Right renal pelvis (tissue), 4 donors: ENCODE results near the gene BRINP3. TPM values are rescaled to one million over a fixed set of nuclear protein-coding genes. Genes with fewer than 3 reads are reported as not detected.

Source experiments
- DNase-seq, 4 donors: peaks; one replicate each; pipeline ENCODE4 v3.0.0-alpha.2; 2013; ENCODE audit warnings: low read depth in 4 of 4, low spot score in 3 of 4, missing footprints in 1 of 4
- polyA plus RNA-seq, 4 donors: library from polyadenylated mRNA; unstranded; fragments of 120-200 nt; gene quantifications; one replicate each; pipeline ENCODE4 v1.2.1, GENCODE V29; 2013; ENCODE audit not compliant: insufficient read length in 4 of 4

The BRINP3 gene
- polyA plus RNA-seq, 4 donors = 4.0 to 8.9 (median 6.0) TPM

DNA sequence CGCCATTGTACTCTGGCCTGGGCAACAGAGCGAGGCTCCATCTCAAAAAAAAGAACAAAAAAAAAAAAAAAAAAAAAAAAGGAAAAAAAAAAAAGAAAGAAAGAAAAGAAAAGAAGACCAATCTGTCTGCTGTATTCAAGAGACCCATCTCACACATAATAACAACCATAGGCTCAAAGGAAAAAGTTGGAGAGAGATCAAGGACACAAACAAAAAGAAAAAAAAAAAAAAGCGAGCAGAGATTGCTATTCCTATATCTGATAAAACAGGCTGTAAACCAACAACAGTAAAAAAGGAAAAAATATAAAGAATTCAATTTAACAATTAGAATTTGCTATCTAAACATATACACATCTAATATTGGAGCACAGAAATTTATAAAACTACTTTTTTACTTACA is 150.4 kb downstream of the BRINP3 start:
- DNase-seq = no peak

DNA sequence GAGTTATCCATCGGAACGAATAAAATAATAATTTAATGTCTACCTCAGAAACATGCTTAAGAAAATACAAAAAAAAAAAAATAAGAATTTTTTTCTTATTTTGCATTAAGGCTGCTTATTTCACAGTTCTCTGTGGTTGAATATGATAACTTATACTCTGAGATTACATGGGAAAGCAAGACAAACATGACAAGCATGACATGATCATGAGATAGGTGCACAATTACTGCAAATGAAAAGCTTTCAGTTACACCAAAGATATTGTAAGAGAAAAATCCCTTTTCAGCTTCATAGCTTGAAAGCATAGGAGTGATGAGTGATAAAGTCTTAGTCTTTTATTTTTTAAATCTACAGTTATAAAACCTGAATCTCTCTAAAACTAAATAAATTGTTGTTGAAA is 154.1 kb downstream of the BRINP3 start:
- no peak for DNase-seq

DNA sequence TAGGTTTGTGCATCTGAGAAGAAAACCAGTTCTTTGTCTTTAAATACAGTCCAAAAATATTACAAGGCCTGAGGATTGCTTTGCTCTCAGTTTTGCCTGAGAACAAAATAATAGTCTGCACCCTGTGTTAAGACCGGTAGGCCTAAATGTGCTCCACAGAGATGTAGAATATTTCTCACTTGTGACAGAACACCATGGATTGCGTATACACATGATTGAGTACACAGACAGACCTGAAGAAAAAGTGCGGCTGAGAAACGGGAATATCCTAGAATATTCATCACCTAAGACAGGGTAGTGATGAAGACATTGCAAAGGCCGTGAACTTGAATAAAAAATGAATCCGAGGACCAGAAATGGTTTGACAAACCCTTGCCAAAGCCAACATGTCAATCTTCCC is 155.4 kb downstream of the BRINP3 start:
- DNase-seq = no peak

DNA sequence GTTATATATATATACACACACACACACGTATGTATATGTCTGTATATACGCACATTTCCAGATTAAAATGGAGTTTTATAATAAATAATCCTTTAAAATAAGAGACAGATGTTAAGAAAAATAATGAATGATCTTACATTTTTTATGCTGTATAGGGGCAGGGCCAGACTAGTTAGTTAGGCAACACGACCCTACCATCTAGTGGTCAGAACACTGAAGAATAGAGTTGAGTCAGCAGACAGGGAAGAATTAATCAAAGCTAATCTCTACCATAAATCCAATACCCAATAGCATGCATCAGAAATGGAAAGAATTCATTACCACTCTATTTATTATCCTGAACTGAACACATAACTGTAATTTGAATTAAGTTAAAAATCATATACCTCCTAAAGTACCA is 156.7 kb downstream of the BRINP3 start:
- DNase-seq = no peak

DNA sequence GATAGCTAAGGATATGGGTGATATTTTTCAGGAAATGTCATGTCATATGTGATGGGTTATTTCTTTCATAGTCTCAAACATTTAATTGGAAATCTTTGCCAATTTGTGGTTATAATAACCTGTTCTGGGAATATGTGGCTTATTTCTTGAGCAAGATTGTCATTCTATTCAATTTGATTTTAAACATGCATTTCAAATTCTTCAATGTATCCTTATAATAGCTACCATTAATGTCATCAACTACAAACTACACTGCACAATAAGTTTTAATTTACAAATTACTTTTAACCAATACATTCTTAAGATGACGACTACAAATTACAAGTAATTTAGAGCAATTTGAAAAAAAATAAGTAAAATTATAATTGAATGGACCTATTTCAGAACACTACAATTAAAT is 164.9 kb downstream of the BRINP3 start:
- no peak for DNase-seq

DNA sequence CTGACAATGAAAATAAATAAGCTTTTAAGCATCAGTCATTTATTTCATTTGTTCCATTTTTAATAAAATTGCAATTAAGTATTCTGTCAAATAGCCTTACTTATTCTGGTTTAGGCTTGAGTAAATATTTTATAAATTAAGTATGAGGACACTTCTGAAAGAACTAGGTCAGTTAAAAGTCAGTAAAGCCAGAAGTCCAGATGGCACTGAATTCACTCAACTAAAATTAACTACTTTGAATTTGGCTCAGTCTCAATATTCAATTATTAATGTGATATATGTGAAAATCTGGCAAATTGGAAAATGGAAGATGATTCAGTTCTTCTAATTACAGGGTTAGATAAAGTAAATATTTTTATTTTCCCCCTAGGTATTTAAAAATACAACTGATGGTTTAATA is 174.2 kb downstream of the BRINP3 start:
- DNase-seq = no peak

DNA sequence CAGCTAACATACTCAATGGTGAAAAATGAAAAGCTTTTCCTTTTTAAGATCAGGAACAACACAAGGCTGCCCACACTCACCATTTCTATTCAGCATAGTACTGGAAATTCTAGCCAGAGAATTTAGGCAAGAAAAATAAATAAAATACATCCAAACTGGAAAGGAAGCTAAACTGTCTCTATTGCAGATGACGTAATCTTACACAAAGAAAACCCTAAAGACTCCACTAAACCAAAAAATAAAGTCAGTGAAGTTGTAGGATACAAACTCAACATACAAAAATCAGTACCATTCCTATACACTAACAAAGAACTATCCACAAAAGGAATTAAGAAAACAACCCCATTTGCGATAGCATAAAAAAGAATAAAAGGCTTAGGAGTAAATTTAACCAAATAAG is 181.2 kb downstream of the BRINP3 start:
- no peak for DNase-seq

DNA sequence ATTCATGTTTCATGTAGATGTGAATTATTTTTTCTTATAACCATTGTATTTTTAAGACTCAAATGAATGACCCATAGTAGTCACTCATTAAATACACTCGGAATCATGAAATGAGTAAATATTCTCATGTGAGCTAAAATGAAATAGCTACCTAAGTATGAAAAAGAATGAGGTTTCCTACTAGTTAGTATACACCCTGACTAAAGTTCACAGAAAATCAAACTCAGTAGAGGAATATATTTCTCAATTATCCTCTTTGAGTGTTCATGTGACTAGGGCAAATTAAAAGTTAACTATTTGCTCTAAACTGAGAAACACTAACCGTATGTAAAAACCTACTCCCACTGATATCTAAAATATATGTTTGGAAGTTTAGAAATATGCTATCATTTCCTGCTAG is 187.8 kb downstream of the BRINP3 start:
- no peak for DNase-seq

DNA sequence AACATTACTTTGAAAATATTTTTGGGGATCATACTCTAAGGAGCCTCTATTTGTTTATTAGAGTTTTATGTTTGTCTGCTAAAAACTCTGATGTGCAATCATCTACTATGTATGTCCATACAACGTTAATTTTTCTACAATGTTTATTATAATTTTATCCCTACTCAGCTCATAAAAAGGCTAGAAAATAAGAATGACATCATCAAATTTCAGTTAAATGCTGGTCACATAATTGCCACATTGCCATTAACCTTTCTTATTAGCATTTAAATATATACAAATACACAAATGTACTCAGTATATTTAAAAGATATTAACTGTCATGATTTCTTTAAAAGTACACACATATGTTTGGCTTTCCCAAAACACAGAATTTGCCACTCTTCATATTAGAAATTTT is 191.6 kb downstream of the BRINP3 start:
- no peak for DNase-seq

DNA sequence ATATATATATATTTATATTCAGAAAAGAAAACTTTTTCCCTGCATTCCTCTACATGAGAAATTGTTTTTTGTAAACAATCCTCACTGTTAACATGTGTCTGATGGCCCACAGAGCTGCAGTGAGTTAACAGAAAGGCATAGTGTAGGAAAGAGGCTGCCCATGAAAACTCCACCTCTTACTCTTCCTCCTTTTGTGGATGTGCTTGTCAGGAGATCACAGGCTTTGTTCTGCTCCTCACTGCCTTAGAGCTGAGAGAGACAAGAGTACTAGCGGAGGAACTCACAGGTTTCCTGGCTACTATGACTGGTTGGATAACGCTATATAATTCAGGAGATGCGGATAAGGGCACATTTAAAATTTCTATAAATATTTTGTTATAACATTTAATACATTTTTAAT is 200.6 kb downstream of the BRINP3 start:
- DNase-seq = no peak

DNA sequence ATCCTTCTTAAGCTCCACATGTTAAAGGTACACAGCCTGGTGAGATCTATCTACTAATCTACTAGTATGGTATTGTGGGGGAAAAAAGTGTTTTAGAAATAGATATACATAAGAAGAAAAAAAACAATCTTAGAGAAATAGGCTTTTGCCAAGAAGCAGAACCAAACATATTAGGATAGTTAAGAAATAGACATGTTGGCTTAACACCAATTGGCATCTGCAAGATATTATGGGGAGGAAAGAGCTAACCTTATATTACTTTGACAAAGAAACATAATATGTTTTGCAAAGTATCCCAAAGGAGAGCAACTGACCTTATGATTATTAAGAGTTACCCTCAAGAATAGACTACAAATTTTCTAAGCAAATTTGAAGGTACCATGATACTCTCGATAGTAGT is 202.9 kb downstream of the BRINP3 start:
- no peak for DNase-seq

DNA sequence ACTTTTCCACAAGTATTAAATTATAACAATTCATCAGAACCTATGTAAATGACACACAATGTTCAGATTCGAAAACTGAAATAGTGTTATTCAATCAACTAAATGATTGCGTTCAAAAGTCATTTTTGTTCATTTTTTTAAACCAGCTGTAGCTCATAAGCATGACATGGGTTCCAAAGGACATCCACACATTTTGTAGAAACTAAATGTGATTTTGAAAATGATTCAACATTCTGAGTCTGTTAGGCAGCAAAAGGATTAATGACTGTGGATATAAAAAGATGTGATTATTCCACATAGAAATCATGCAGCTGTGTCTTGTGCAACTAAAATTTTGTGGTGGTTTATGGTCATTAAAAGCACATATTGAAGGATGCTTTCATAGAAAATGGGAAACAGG is 204.5 kb downstream of the BRINP3 start:
- no peak for DNase-seq

DNA sequence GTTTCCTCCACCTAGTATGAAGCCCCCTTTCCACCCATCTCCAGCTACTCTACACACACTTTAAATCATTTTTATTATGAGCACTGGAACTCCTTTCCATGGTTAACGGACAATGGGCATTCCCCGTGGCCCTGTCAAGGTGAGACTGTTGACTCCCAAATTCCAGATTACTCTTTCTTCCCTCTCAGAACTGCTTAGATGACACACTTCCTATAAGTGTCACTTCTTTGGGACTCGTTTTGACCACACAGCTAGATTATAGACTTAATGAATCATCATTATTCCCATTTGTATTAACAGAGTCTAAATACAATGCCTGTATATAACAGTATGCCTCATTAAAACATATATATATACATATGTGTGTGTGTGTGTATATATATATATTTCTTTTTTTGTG is 215.1 kb downstream of the BRINP3 start:
- no peak for DNase-seq

DNA sequence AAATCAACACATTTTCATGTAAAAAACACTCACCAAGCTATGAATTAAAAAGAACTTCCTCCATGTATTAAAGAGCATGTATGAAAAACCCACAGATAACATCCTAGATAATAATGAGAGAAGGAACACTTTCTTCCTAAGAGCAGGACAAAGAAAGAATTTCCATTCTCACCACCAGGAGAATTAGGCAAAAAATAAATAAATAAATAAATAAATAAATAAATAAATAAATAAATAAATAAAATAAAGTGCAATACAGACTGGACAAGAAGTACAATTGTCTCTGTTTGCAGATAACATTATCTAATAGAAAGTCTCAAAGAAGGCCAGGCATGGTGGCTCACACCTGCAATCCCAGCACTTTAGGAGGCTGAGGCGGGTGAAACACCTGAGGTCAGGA is 218.2 kb downstream of the BRINP3 start:
- DNase-seq = no peak

DNA sequence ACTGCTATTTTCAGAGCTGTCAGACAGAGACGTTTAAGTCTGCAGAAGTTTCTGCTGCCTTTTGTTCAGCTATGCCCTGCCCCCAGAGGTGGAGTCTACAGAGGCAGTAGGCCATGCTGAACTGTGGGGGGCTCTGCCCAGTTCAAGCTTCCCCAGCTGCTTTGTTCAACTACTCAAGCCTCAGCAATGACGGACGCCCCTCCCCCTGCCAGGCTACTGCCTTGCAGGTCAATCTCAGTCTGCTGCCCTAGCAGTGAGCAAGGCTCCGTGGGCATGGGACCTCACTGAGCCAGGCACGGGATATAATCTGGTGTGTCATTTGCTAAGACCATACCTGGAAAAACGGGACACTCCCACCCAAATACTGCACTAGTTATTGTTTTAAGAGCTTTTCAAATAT is 219.7 kb downstream of the BRINP3 start:
- DNase-seq = no peak

DNA sequence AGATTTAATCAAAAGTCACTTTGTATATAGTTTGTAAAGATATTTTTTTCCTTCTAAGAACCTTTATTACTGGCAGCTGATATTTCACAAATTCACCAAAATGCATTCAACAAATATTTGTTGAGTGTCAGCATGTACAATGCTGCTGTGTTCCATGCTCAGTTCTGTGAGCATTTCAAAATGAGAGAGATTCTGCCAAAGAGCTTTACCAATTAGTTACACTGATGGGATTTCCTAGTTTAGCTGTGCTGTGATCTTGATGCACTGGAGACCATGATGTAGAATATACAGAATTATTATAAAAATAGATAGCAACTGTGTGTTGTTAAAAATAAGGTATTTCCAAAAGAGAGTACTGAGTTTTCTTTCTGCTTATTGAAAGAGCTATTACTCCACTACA is 225.6 kb downstream of the BRINP3 start:
- DNase-seq = no peak

DNA sequence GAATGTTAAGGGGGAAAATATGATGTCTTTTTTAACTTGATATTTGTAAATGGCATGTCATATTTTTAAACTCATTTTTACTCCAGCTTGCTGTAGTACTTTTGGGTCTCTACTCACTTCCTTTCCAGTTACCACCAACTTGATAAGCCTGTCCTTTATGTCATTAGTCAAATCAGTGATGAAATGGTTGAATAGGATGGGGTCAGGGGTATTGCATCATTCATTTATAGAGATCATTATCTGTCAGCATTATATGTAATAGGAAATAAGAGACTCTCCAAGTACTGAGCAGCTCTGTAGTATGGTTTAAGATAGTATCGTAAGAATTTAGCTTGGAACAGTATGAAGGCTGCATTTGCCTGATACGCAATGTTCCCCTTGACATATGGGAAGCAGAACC is 227.3 kb downstream of the BRINP3 start:
- no peak for DNase-seq

DNA sequence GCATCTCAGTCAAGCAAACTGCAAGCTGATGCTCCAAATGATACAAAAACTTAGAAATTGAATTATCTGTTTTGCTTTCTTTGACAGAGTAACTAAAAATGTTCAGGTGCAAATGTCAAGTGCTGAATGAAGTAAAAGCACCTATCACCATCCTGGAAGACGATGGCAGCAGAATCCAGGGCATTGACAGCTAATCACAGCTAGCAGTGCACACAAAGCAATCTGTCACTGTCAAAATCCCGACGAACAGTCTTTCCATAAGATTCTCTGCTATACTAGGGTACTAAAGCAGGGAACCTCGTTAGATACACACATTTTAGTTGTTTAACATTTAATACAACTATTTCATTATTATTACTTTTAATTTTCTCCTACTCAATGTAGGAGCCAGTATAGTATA is 233.3 kb downstream of the BRINP3 start:
- no peak for DNase-seq

DNA sequence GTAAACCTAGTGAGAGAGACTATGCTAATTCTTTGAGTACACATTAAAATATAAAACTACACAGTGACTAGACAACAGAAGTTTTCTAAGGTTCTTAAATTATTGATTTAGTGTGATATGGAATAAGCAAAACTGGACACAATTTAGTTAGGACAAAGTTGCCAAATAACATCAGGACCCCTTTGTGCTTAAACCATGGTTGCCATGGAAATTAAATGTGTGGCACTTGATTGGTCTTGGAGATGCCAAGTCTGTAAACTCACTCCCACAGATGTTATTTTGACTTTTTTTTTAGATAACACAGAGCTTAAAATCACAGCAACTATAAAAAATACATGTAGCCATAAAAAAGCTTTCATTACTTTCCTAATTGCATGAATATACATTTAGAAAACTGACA is 234.6 kb downstream of the BRINP3 start:
- no peak for DNase-seq

DNA sequence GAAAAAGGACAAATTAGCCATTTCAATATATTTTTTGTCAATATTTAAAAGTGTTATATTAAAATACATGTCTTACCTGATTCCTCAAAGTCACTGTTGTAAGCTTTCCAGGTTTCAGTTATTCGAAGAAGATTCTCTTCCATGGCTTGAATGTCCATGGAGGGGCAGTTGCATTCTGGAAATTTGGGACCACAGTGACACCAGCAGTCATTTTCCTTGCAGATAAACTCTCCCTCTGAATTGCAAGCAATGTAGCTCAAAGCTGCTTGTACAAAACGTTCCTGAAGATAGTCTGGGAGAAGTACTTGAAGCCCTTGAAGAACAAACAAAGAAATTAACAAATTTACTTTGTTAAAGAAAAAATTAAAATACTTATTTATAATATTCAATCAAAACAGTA is 251.7 kb downstream of the BRINP3 start:
- no peak for DNase-seq

DNA sequence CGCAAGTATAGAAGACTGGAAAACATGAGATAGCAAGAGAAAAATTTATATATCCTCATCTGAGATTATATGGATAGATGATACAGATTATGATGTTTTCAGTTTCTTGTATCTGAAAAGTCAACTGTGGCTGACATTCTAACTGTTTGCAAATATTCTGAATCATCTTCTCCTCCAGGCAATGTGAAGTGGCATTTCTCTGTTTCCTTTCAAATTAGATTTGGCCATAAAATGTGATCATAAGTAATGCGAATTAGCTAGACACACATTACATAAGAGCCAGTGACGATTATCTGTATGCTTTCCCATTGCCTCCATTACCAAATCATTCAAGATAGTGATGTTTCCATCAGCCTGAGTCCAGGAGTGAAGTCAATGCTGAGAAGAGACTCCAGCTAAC is 265.2 kb downstream of the BRINP3 start:
- no peak for DNase-seq

DNA sequence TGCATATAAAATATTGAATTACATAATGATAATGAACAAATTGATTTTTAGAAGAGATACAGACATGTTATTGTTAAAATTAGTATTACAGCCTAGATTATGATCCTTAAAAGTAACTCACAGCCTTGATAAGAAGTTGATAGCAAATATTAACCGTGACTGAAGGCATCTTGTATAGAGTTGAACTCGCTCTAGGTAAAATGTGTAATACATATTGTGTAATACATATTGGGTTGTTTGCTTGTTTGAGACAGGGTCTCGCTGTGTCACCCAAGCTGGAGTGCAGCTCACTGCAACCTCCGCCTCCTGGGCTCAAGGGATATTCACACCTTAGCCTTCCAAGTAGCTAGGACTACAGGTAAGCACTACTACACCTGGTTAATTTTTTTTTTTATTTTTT is 269.9 kb downstream of the BRINP3 start:
- no peak for DNase-seq

DNA sequence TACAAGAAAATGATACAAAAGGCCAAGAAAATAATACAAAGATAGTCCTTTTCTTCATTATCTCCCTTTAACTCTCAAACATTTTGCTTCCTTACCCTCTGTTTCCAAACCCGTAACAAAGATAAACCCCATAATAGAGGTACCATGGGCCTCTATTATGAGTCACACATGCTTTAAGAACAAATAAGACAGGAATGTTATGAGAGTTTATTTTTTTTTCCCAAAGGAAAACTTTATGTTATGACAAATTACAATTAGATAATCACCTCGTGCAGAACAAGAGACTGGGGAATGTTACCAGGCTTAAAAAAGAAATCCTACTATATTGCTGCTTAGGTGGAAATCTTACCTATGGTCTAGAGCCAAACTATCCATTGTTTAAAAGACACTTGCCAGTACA is 272.0 kb downstream of the BRINP3 start:
- no peak for DNase-seq

DNA sequence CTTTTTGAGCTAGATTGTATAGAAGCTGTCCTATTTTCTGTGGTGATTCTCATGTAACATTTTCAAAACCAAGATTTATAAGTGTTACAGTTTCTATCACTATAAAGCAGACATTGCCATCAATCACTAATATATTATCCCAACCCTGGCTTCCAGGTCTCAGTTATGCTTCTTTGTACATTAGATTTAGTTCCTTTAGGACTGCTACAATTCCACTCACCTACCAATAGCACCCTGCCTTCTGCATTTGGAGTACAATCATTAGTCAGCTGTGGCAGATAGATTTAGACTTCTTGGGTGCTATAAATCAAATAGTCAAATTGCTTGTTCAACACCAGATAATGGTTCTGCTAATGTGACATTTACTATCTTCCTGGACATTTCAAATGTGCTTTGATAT is 281.6 kb downstream of the BRINP3 start:
- DNase-seq = no peak
